ENCODE results near the gene NAALADL2.

- TF ChIP-seq CTCF (IDR thresholded peaks at IDR 0.05; ENCODE audit: insufficient read depth, low read length, poor library complexity, severe bottlenecking), result no peak
- no peak for TF ChIP-seq EZH2phosphoT487 (conservative IDR thresholded peaks at IDR 0.05; ENCODE audit: low read length)
These were observed 545.5 kb downstream of the NAALADL2 start for GRCh38 chr3:175404621-175405020.
